ENCODE data around the gene ORC3. TPM values are rescaled to one million over a fixed set of nuclear protein-coding genes. Genes with fewer than 3 reads are reported as not detected.

Gene ORC3
- total and polyA plus RNA-seq, 2 donors = 16.5 to 56.9 TPM

Other genes starting within 250 kb of the ORC3 start
- 17.1 TPM for gene C6orf163, start 245.3 kb upstream of the ORC3 start, total RNA-seq
- 0.47 TPM for gene C6orf163, start 245.3 kb upstream of the ORC3 start, polyA plus RNA-seq
- 1.3 TPM for gene CFAP206, start 182.2 kb upstream of the ORC3 start, total RNA-seq
- 0.24 TPM for gene CFAP206, start 182.2 kb upstream of the ORC3 start, polyA plus RNA-seq
- gene SLC35A1, start 117.2 kb upstream of the ORC3 start, total RNA-seq = 39.2 TPM
- gene SLC35A1, start 117.2 kb upstream of the ORC3 start, polyA plus RNA-seq = 28.5 TPM
- 65.7 TPM for gene RARS2, start 148 bp upstream of the ORC3 start, total RNA-seq
- gene RARS2, start 148 bp upstream of the ORC3 start, polyA plus RNA-seq = 24.8 TPM
- gene AKIRIN2, start 112.1 kb downstream of the ORC3 start, total RNA-seq = 33.5 TPM
- gene AKIRIN2, start 112.1 kb downstream of the ORC3 start, polyA plus RNA-seq = 42.2 TPM

Data from urinary bladder (tissue), 2 donors.